Effector memory CD8-positive, alpha-beta T cell (primary cell): ENCODE data around the gene BSPRY.
"Not testable (repeated sequence)": the region's sequence is repeated elsewhere in the genome, so short reads cannot be mapped to it uniquely, and the experiment has no call there.

Source experiments
- ATAC-seq: fragments of 150-1000 bp; cut with Tn5 transposase; replicated peaks from 2 replicates; pipeline ENCODE4 v1.10.0; 2021; ENCODE audit warnings: mild to moderate bottlenecking, moderate library complexity
- DNase-seq, 3 experiments: peaks; one replicate each; pipeline ENCODE4 v3.0.0; 2021
- H3K27ac Mint-ChIP-seq, 2 donors: one replicate each; pipeline ENCODE4 v1.8.0; 2022; ENCODE audit warnings: mild to moderate bottlenecking in 2 of 2, mixed read lengths in 2 of 2, moderate library complexity in 2 of 2
- H3K27me3 Mint-ChIP-seq, 2 donors: one replicate each; pipeline ENCODE4 v1.8.0; 2022; ENCODE audit warnings: mixed read lengths in 2 of 2
- H3K36me3 Mint-ChIP-seq: one replicate; pipeline ENCODE4 v1.8.0; 2022; ENCODE audit warnings: mild to moderate bottlenecking, moderate library complexity, mixed read lengths; ENCODE audit not compliant: insufficient read depth
- H3K4me1 Mint-ChIP-seq, 2 donors: one replicate each; pipeline ENCODE4 v1.8.0; 2022; ENCODE audit warnings: low read depth in 2 of 2, mixed read lengths in 2 of 2
- H3K4me3 Mint-ChIP-seq, 2 donors: one replicate each; pipeline ENCODE4 v1.8.0; 2022; ENCODE audit warnings: mild to moderate bottlenecking in 2 of 2, mixed read lengths in 2 of 2, moderate library complexity in 2 of 2
- H3K9me3 Mint-ChIP-seq, 2 donors: one replicate each; pipeline ENCODE4 v1.8.0; 2022; ENCODE audit warnings: mixed read lengths in 2 of 2

BSPRY gene

GRCh38 chr9:113368348-113368981, 19.1 kb downstream of the BSPRY start:
- no peaks in the 10 kb centered on the region for H3K4me1 Mint-ChIP-seq
- no peak overlapping the region for H3K4me3 Mint-ChIP-seq
- no peaks in the 10 kb centered on the region for H3K27me3 Mint-ChIP-seq
- no peaks in the 10 kb centered on the region for H3K9me3 Mint-ChIP-seq
- H3K27ac Mint-ChIP-seq: no peak overlapping the region
- no peak for ATAC-seq
- no peak for DNase-seq
- H3K36me3 Mint-ChIP-seq: no peaks in the 10 kb centered on the region

- H3K9me3 Mint-ChIP-seq: no peaks in the 10 kb centered on the region
- H3K27me3 Mint-ChIP-seq: no peaks in the 10 kb centered on the region
- ATAC-seq: no peak
- no peak overlapping the region for H3K27ac Mint-ChIP-seq
- H3K4me1 Mint-ChIP-seq: no peaks in the 10 kb centered on the region
- no peaks in the 10 kb centered on the region for H3K36me3 Mint-ChIP-seq
- H3K4me3 Mint-ChIP-seq: no peak overlapping the region
- no peak for DNase-seq
Observed at GRCh38 chr9:113368982-113369854, 19.9 kb downstream of the BSPRY start.

- H3K27me3 Mint-ChIP-seq: no peaks in the 10 kb centered on the region
- H3K9me3 Mint-ChIP-seq: no peaks in the 10 kb centered on the region
- no peak overlapping the region for H3K4me3 Mint-ChIP-seq
- no peak for DNase-seq
- no peak for ATAC-seq
- peaks cover 2% of the 10 kb centered on the region for H3K36me3 Mint-ChIP-seq
- H3K27ac Mint-ChIP-seq: no peak overlapping the region
- H3K4me1 Mint-ChIP-seq: peaks cover 0 to 3% of the 10 kb centered on the region in 2 donors
Observed at GRCh38 chr9:113369855-113370140, 20.5 kb downstream of the BSPRY start.

- no peaks in the 10 kb centered on the region for H3K27me3 Mint-ChIP-seq
- no peaks in the 10 kb centered on the region for H3K9me3 Mint-ChIP-seq
- peaks cover 5% of the 10 kb centered on the region for H3K36me3 Mint-ChIP-seq
- no peak for DNase-seq
- H3K4me3 Mint-ChIP-seq: no peak overlapping the region
- no peak overlapping the region for H3K27ac Mint-ChIP-seq
- ATAC-seq: no peak
- peaks cover 10 to 13% of the 10 kb centered on the region in 2 donors for H3K4me1 Mint-ChIP-seq
Observed at GRCh38 chr9:113370806-113371325, 21.5 kb downstream of the BSPRY start.

- peak overlapping the region in 1 of 2 donors; percentile 84 for H3K27ac Mint-ChIP-seq
- H3K9me3 Mint-ChIP-seq: no peaks in the 10 kb centered on the region
- H3K4me1 Mint-ChIP-seq: peaks cover 12 to 13% of the 10 kb centered on the region in 2 donors
- ATAC-seq (no peak), DNase-seq (no peak)
- H3K4me3 Mint-ChIP-seq: no peak overlapping the region
- H3K27me3 Mint-ChIP-seq: no peaks in the 10 kb centered on the region
- peaks cover 9% of the 10 kb centered on the region for H3K36me3 Mint-ChIP-seq
Observed at GRCh38 chr9:113372059-113372458, 22.7 kb downstream of the BSPRY start.

- peak overlapping the region in 1 of 2 donors; percentile 86 for H3K27ac Mint-ChIP-seq
- H3K9me3 Mint-ChIP-seq: no peaks in the 10 kb centered on the region
- H3K4me1 Mint-ChIP-seq: peaks cover 13% of the 10 kb centered on the region in 2 donors
- no peaks in the 10 kb centered on the region for H3K27me3 Mint-ChIP-seq
- H3K4me3 Mint-ChIP-seq: no peak overlapping the region
- peaks cover 9% of the 10 kb centered on the region for H3K36me3 Mint-ChIP-seq
- no peak for ATAC-seq
- no peak for DNase-seq
Observed at GRCh38 chr9:113373256-113373655, 23.9 kb downstream of the BSPRY start.

- H3K27ac Mint-ChIP-seq: peak overlapping the region in 1 of 2 donors; percentile 86
Observed at GRCh38 chr9:113373676-113374392, 24.5 kb downstream of the BSPRY start.

GRCh38 chr9:113375057-113376023, 26.0 kb downstream of the BSPRY start:
- H3K4me3 Mint-ChIP-seq: peak overlapping the region; percentile 81 to 86
- ATAC-seq (no peak), DNase-seq (no peak)
- no peaks in the 10 kb centered on the region for H3K27me3 Mint-ChIP-seq
- H3K9me3 Mint-ChIP-seq: no peaks in the 10 kb centered on the region
- H3K27ac Mint-ChIP-seq: peak overlapping the region; percentile 84 to 89
- peaks cover 9% of the 10 kb centered on the region for H3K36me3 Mint-ChIP-seq
- H3K4me1 Mint-ChIP-seq: peaks cover 13% of the 10 kb centered on the region in 2 donors

More at GRCh38 chr9:113373676-113374392, 24.5 kb downstream of the BSPRY start:
- no peaks in the 10 kb centered on the region for H3K9me3 Mint-ChIP-seq
- DNase-seq (no peak), ATAC-seq (no peak)
- peaks cover 9% of the 10 kb centered on the region for H3K36me3 Mint-ChIP-seq
- H3K4me1 Mint-ChIP-seq: peaks cover 13% of the 10 kb centered on the region in 2 donors
- no peak overlapping the region for H3K4me3 Mint-ChIP-seq
- no peaks in the 10 kb centered on the region for H3K27me3 Mint-ChIP-seq

GRCh38 chr9:113376634-113377567, 27.6 kb downstream of the BSPRY start, which contains the start of gene HDHD3:
TSS of gene HDHD3 (minus strand) at chr9:113376986. CDS start at chr9:113374354, 2,632 bp downstream.
- no peaks in the 10 kb centered on the region for H3K9me3 Mint-ChIP-seq
- H3K4me1 Mint-ChIP-seq: peaks cover 13% of the 10 kb centered on the region in 2 donors
- peak within 1 kb of the TSS; percentile 81 to 86 for H3K4me3 Mint-ChIP-seq
- ATAC-seq (peak; percentile 89), DNase-seq (peak; percentile 67 to 73 (median 72))
- H3K27ac Mint-ChIP-seq: peak within 1 kb of the TSS; percentile 84 to 89
- no peaks in the 10 kb centered on the region for H3K27me3 Mint-ChIP-seq
- H3K36me3 Mint-ChIP-seq: peaks cover 9% of the 10 kb centered on the region

GRCh38 chr9:113379094-113379828, 29.9 kb downstream of the BSPRY start:
- peak overlapping the region; percentile 46 to 73 for H3K27ac Mint-ChIP-seq
- peaks cover 13% of the 10 kb centered on the region in 2 donors for H3K4me1 Mint-ChIP-seq
- not testable (repeated sequence) for H3K27me3 Mint-ChIP-seq, H3K36me3 Mint-ChIP-seq, H3K9me3 Mint-ChIP-seq, DNase-seq, H3K4me3 Mint-ChIP-seq, ATAC-seq

- ATAC-seq, H3K36me3 Mint-ChIP-seq: not testable (repeated sequence)
Observed at GRCh38 chr9:113379829-113380210, 30.5 kb downstream of the BSPRY start.

More at GRCh38 chr9:113379829-113380210, 30.5 kb downstream of the BSPRY start:
- H3K27me3 Mint-ChIP-seq, H3K27ac Mint-ChIP-seq, DNase-seq, H3K4me3 Mint-ChIP-seq, H3K9me3 Mint-ChIP-seq: not testable (repeated sequence)
- peaks cover 9 to 13% of the 10 kb centered on the region in 2 donors for H3K4me1 Mint-ChIP-seq
